K562 (cell line): ENCODE data around the gene PITPNM1. TPM values are rescaled to one million over a fixed set of nuclear protein-coding genes. Genes with fewer than 3 reads are reported as not detected.

Experiments used
- DEAF1 ChIP-seq: fragments of 450-650 bp; formaldehyde crosslinking; IDR thresholded peaks from 2 replicates; pipeline ENCODE4 v1.4.0; 2020; ENCODE audit warnings: mild to moderate bottlenecking, moderate library complexity
- EP300 ChIP-seq: IDR thresholded peaks from 2 replicates; pipeline ENCODE4 v1.6.1; 2012; ENCODE audit warnings: low read length, improper control_type of control experiment
- ETV1 ChIP-seq: fragments of 450-650 bp; conservative IDR thresholded peaks from 2 replicates; pipeline ENCODE4 v1.6.1; 2016; ENCODE audit warnings: missing genetic modification characterization, control low read depth, low read depth, missing compliant biosample characterization
- GABPB1 ChIP-seq: sonication (generic); formaldehyde crosslinking; IDR thresholded peaks from 2 replicates; pipeline ENCODE4 v1.8.0; 2022; ENCODE audit warnings: mild to moderate bottlenecking, missing genetic modification reagents
- MYNN ChIP-seq, 2 experiments: sonication (generic); formaldehyde crosslinking in 1 of 2; IDR thresholded peaks; 2 replicates each; pipeline versions ENCODE4 v1.5.0 to v1.6.1; 2016 to 2020; ENCODE audit warnings: antibody characterized with exemption in 1 of 2, missing genetic modification reagents in 1 of 2
- RREB1 ChIP-seq: fragments of 250-450 bp; sonication (Bioruptor Pico); IDR thresholded peaks from 2 replicates; pipeline ENCODE4 v1.4.0; 2020
- RUNX1 ChIP-seq: sonication (generic); IDR thresholded peaks from 2 replicates; pipeline ENCODE4 v1.6.1; 2016; ENCODE audit warnings: antibody characterized with exemption, low read depth
- STAT6 ChIP-seq: sonication (generic); formaldehyde crosslinking; IDR thresholded peaks from 2 replicates; pipeline ENCODE4 v1.8.1; 2023; ENCODE audit warnings: mild to moderate bottlenecking, missing genetic modification reagents
- ZNF134 ChIP-seq: fragments of 250-450 bp; sonication (Bioruptor Pico); conservative IDR thresholded peaks from 2 replicates; pipeline ENCODE4 v1.4.0; 2020
- ZNF584 ChIP-seq: fragments of 200-800 bp; sonication (Bioruptor generic); IDR thresholded peaks from 2 replicates; pipeline ENCODE4 v1.6.1; 2016; ENCODE audit warnings: low read depth, mild to moderate bottlenecking, missing genetic modification characterization, missing compliant biosample characterization
- ZNF717 ChIP-seq: fragments of 250-450 bp; sonication (Bioruptor Pico); IDR thresholded peaks from 2 replicates; pipeline ENCODE4 v1.5.0; 2021
- ZNF740 ChIP-seq, 3 experiments: fragments of 200-800 bp in 1 of 3; sonication (Bioruptor generic) in 1 of 3; sonication (generic) in 1 of 3; formaldehyde crosslinking in 1 of 3; IDR thresholded peaks; 2 replicates each; pipeline versions ENCODE4 v1.6.1 to v1.8.0; 2016 to 2022; ENCODE audit warnings: mild to moderate bottlenecking in 2 of 3, missing compliant biosample characterization in 2 of 3, missing genetic modification characterization in 2 of 3, missing genetic modification reagents in 1 of 3
- ZNF830 ChIP-seq: fragments of 250-450 bp; sonication (Bioruptor Pico); IDR thresholded peaks from 2 replicates; pipeline ENCODE4 v1.5.0; 2021; ENCODE audit warnings: mild to moderate bottlenecking
- polyA plus RNA-seq, 8 experiments: library from polyadenylated mRNA; depleted of rRNA in 4 of 8; stranded (reverse) in 5 of 8; unstranded in 3 of 8; fragments of >200 nt; fragmentation: Nextera tagmentation in 2 of 8; fragmentation: Illumina TruSeq in 1 of 8; extraction: Ambion mirVana in 2 of 8; extraction: Trizol in 1 of 8; gene quantifications; 2 replicates each; pipeline versions ENCODE4 v1.2.1 to v1.2.3, GENCODE V29; 2011 to 2014; ENCODE audit warnings: inconsistent platforms in 1 of 8, missing spikeins in 1 of 8
- total RNA-seq, 7 experiments: library from RNA; depleted of rRNA in 6 of 7; stranded (reverse); fragments of >200 nt in 6 of 7; fragmentation: Illumina TruSeq in 2 of 7; extraction: Trizol in 2 of 7; gene quantifications; 2 replicates each; pipeline versions ENCODE4 v1.2.1 to v1.2.3, GENCODE V29; 2011 to 2021; ENCODE audit warnings: low replicate concordance in 1 of 7

The PITPNM1 gene
- total and polyA plus RNA-seq, 9 of the 15 experiments (the other 6 are each of a cell fraction or from before 2014, with no cell fraction given), result 0.11 to 53.7 (median 16.0) TPM

- peak; percentile 81; the same call in 1 of the 2 replicates for TF ChIP-seq ZNF717 (CRISPR knock-in tag)
- TF ChIP-seq RREB1, result peak; percentile 37
- peak; percentile 62; the same call in 1 of the 2 replicates for TF ChIP-seq GABPB1 (CRISPR knock-in tag)
- 0 out of 2 replicates have a peak, but pooled peaks have one; percentile 32 for TF ChIP-seq RUNX1
- peak; percentile 81 for TF ChIP-seq MYNN (IDR thresholded peaks at IDR 0.05)
- no peak for TF ChIP-seq MYNN (CRISPR knock-in tag; IDR thresholded peaks at IDR 0.05)
- no peak for TF ChIP-seq ETV1 (tag)
- TF ChIP-seq ZNF584, result 0 out of 2 replicates have a peak, but pooled peaks have one; percentile 50
- no peak for TF ChIP-seq ZNF134 (CRISPR knock-in tag)
- 0 out of 2 replicates have a peak, but pooled peaks have one; percentile 19 for TF ChIP-seq EP300
- TF ChIP-seq STAT6 (CRISPR knock-in tag), result 0 out of 2 replicates have a peak, but pooled peaks have one; percentile 52
- 0 out of 2 replicates have a peak, but pooled peaks have one; percentile 3 for TF ChIP-seq DEAF1
- TF ChIP-seq ZNF830, result 0 out of 2 replicates have a peak, but pooled peaks have one; percentile 22
- TF ChIP-seq ZNF740 (CRISPR knock-in tag; IDR thresholded peaks at IDR 0.05), result no peak
- 0 out of 4 replicates have a peak, but pooled peaks of 1 of the 2 experiments have one; percentile 43 for TF ChIP-seq ZNF740 (tag; IDR thresholded peaks at IDR 0.05)
These were observed 41.3 kb downstream of the PITPNM1 start (continued) for GRCh38 chr11:67463680-67464410.
